ENCODE measurements around the gene MYO5B.
"Not testable (repeated sequence)": the region's sequence is repeated elsewhere in the genome, so short reads cannot be mapped to it uniquely, and the experiment has no call there.

The MYO5B gene

GRCh38 chr18:50119296-50119695 is 75.7 kb downstream of the MYO5B start:
- DNase-seq, result no peak
- in situ Hi-C loops (cut with HindIII; ENCODE audit: low pct_ligation_motif_present, low pct_unique_long_range_greater_than_20kb, low sequenced_read_pairs), result no loop called here

- in situ Hi-C loops (cut with HindIII; ENCODE audit: low pct_ligation_motif_present, low pct_unique_long_range_greater_than_20kb, low sequenced_read_pairs), result no loop called here
- no peak for DNase-seq
These were observed 77.1 kb downstream of the MYO5B start for GRCh38 chr18:50117863-50118262.

DNA sequence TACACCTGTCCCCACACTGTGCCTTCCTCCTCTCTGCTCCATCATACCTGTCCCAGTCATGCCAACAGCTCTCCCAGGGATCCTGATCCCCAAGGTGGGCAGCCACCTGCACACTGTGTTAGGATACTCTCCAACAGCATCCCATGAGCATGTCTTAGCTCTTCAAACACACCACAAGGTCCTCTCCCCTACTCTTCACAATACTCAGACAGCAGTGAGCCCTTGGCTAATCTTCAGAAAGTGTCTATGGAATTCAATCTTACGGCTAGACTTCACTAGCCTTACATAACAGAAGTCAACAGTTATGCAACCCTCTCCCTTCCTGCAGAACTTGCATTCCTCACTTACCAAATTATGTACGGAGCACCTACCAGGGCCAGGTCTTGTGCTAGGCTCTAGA is 79.9 kb downstream of the MYO5B start:
- no peak for DNase-seq

DNA sequence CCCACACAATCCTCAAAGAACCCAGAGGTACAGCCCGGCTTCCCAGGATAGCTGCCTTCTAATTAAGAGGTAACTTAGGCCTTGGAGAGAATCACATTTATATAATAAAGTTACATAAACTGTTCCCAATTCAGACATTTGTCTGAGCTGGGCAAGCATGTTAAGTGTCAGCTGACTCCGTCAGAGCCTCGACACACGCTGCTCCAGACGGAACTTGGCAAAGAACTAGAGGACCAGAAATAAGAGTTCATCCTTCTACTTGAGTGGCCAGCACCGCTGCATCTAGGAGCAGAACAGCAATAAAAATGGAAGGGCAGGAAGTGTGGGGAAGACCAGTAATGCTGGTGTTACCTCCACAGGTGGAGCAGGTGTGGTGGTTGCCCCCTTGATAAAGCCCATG is 80.5 kb downstream of the MYO5B start:
- no peak for DNase-seq
- in situ Hi-C loops (cut with HindIII; ENCODE audit: low pct_ligation_motif_present, low pct_unique_long_range_greater_than_20kb, low sequenced_read_pairs), result no loop called here

More for the DNA sequence above, 79.9 kb downstream of the MYO5B start:
- in situ Hi-C loops (cut with HindIII; ENCODE audit: low pct_ligation_motif_present, low pct_unique_long_range_greater_than_20kb, low sequenced_read_pairs), result no loop called here

DNA sequence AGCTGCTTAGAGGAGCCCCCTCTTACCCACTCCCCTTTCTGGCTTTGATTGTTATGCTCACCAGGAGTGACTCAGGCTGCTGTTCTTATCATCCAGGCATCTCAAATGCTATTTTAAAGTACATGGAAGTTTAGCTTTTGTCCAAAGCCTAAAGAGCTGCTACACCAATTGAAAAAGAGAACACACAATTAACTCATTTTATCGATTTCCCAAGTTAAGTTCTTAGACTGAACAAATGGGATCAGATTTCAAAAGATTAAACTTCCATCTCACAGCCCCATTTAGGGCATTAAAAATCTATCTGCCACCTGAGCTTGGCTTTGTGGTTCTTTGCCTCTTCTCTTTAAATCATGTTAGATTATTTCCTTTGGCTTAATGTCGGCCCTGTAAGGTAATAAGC is 81.2 kb downstream of the MYO5B start:
- in situ Hi-C loops (cut with HindIII; ENCODE audit: low pct_ligation_motif_present, low pct_unique_long_range_greater_than_20kb, low sequenced_read_pairs), result no loop called here
- no peak for DNase-seq

GRCh38 chr18:50111398-50111797 is 83.5 kb downstream of the MYO5B start:
- in situ Hi-C loops (cut with HindIII; ENCODE audit: low pct_ligation_motif_present, low pct_unique_long_range_greater_than_20kb, low sequenced_read_pairs), result no loop called here
- no peak for DNase-seq

DNA sequence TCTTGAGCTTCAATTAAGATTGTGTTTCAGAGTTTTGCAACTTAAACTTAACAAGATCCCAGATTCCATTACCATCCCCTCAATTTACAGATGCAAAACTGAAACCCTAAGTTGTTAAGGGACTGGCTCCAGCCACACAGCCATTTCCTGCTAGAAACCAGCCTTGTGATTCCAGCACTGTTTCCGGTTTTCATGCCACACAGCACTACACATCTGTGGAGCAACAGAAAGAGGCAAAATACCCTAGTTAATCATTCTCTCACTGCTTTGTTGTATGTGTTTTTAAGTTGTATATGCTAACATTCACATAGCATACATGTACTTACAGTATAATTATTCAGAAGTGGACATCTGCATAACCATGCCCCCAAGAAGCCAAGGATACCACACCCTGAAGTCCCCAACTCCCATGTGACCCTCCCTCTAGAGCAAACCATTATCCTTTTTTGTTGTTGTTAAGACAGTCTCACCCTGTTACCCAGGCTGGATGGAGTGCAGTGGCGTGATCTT is 87.4 kb downstream of the MYO5B start:
- in situ Hi-C loops (cut with HindIII; ENCODE audit: low pct_ligation_motif_present, low pct_unique_long_range_greater_than_20kb, low sequenced_read_pairs), result no loop called here
- no peak for DNase-seq

DNA sequence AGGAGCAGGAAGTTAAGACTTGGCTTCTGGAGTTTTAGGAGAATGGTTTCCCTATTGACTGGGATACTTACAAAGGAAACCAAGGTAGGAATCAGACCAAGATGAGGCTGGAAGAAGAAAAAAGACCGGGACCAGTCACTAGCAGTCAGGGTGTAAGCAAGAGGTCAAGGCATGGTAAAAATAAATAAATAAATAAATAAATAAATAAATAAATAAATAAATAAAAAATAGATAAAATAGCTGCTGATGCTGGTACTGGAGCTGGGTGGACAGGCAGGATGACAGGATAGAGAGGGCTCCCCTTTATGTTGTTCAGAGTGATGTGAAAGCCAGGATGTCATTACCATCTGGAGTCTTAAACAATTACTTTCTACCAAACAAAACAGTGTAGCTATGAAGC is 89.9 kb downstream of the MYO5B start:
- in situ Hi-C loops (cut with HindIII; ENCODE audit: low pct_ligation_motif_present, low pct_unique_long_range_greater_than_20kb, low sequenced_read_pairs), result no loop called here
- DNase-seq, result no peak

DNA sequence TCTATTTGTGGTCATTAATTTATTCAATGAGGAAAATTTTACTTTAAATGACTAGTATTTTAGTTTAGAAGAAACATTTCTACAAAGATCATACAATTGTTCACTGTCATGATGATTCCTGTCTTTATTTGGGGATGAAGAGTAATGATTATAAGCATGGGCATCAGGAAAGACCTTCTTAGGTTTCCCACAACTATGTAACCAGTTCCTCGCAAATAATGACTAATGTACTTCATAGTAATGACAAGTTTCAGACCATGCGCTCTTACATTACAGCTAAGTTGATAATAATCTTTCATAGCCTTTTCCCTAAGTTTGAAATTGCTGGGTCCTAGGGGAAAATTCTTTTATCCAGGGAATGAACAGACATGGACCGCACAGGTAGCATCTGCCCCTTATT is 90.5 kb downstream of the MYO5B start:
- in situ Hi-C loops (cut with HindIII; ENCODE audit: low pct_ligation_motif_present, low pct_unique_long_range_greater_than_20kb, low sequenced_read_pairs), result no loop called here
- no peak for DNase-seq

- DNase-seq, result no peak
- in situ Hi-C loops (cut with HindIII; ENCODE audit: low pct_ligation_motif_present, low pct_unique_long_range_greater_than_20kb, low sequenced_read_pairs), result no loop called here
These were observed 95.1 kb downstream of the MYO5B start for GRCh38 chr18:50099725-50100407.

DNA sequence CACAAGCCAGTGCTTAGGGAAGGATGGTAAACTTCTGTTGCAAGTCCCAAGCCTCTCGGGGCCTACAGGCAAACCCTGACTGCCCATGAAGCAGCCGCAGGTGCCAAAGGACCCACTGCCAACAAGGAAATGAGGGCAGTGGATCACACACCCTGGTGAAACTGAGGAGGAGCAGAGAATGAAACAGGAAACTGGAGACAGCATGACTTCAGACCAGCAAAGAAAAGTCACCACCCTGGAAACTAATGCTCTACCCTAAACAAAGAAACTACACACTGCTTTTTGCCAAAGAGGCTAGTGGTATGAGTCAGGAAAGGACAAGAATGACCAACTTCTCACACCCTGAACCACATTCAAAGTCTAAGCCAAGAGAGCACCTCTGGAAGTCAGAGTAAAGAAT is 97.2 kb downstream of the MYO5B start:
- no peak for DNase-seq
- in situ Hi-C loops (cut with HindIII; ENCODE audit: low pct_ligation_motif_present, low pct_unique_long_range_greater_than_20kb, low sequenced_read_pairs), result no loop called here

DNA sequence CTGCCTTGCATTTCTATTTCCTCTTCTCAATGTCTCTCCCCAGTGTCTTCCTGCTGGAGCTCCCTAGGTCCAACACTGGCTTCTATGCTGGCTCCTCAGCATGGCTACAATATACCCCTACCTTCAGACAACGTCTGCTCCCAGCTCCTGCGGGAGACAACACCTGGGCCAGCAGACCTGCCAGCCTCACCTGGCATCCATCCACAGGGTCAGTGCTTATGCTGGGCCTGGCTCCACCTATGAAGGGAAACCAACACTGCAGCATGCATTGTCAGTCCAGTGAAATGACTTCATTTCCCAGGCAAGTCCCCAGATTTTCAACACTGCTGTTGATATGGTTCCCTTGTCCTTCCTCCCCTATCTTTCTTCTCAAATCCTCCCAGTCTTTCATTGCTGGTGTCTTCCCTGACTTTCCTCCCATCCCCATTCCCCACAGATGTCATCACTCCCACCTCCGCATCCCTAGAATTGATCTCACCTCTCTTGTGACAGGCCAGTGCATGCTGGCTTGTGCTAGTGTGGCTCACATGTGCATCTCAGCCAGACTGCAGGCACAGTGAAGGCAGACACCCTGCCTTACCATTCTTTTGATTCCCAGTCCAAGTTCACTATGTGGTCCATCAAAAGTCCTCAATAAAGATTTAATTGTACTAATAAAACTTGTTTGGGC is 98.0 kb downstream of the MYO5B start:
- in situ Hi-C loops (cut with HindIII; ENCODE audit: low pct_ligation_motif_present, low pct_unique_long_range_greater_than_20kb, low sequenced_read_pairs), result no loop called here
- DNase-seq, result no peak

DNA sequence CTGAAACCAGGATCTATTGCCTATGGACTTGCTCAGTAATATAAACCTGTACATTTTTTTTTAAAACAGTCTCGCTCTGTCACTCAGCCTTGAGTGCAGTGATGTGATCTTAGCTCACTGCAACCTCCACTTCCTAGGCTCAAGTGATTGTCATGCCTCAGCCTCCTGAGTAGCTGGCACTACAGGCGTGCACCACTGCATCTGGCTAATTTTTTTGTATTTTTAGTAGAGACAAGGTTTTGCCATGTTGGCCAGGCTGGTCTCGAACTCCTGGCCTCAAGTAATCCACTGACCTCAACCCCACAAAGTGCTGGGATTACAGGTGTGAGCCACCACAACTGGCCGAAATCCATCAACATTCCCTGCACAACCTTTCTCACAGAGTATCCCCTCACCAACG is 100.2 kb downstream of the MYO5B start:
- in situ Hi-C loops (cut with HindIII; ENCODE audit: low pct_ligation_motif_present, low pct_unique_long_range_greater_than_20kb, low sequenced_read_pairs); DNase-seq: not testable (repeated sequence)

GRCh38 chr18:50094221-50094773 is 100.7 kb downstream of the MYO5B start:
- DNase-seq, result no peak
- in situ Hi-C loops (cut with HindIII; ENCODE audit: low pct_ligation_motif_present, low pct_unique_long_range_greater_than_20kb, low sequenced_read_pairs), result no loop called here

DNA sequence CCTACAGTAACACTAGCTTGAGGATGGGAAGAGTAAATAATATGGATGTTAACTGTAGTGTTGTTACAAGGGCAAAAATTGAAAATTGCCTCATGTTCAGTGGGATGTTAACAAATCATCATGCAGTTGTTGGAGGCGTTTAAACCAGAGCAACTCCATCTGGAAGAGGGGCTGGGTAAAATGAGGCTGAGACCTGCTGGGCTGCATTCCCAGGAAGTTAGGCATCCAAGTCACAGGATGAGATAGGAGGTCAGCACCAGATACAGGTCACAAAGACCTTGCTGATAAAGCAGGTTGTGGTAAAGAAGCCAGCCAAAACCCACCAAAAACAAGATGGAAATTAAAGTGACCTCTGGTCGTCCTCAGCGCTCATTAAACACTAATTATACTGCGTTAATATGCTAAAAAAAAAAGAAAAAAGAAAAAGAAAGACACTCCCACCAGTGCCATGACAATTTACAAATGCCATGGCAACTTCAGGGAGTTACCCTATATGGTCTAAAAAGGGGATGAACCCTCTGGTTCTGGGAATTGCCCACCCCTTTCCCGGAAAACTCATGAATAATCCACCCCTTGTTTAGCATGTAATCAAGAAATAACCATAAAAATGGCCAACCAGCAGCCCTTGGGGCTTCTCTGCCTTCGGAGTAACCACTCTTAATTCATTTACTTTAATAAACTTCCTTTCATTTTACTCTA is 101.4 kb downstream of the MYO5B start:
- no peak for DNase-seq
- in situ Hi-C loops (cut with HindIII; ENCODE audit: low pct_ligation_motif_present, low pct_unique_long_range_greater_than_20kb, low sequenced_read_pairs), result no loop called here

- DNase-seq, result no peak
These were observed 102.6 kb downstream of the MYO5B start for GRCh38 chr18:50092245-50092805.

GRCh38 chr18:50091509-50092244 is 103.3 kb downstream of the MYO5B start:
- in situ Hi-C loops (cut with HindIII; ENCODE audit: low pct_ligation_motif_present, low pct_unique_long_range_greater_than_20kb, low sequenced_read_pairs), result no loop called here

More at GRCh38 chr18:50092245-50092805, 102.6 kb downstream of the MYO5B start:
- in situ Hi-C loops (cut with HindIII; ENCODE audit: low pct_ligation_motif_present, low pct_unique_long_range_greater_than_20kb, low sequenced_read_pairs), result no loop called here

More at GRCh38 chr18:50091509-50092244, 103.3 kb downstream of the MYO5B start:
- no peak for DNase-seq
